Ishikawa (cell line): ENCODE measurements around the gene CSH1.

ENCODE experiments used
- CEBPB ChIP-seq: IDR thresholded peaks from 2 replicates; pipeline ENCODE4 v1.6.1; 2012
- CREB1 ChIP-seq: IDR thresholded peaks from 2 replicates; pipeline ENCODE4 v1.6.1; 2012; ENCODE audit warnings: low read depth
- EGR1 ChIP-seq: IDR thresholded peaks from 2 replicates; pipeline ENCODE4 v1.6.1; 2012
- EP300 ChIP-seq: IDR thresholded peaks from 2 replicates; pipeline ENCODE4 v1.6.1; 2012; ENCODE audit warnings: borderline replicate concordance
- FOXM1 ChIP-seq: IDR thresholded peaks from 2 replicates; pipeline ENCODE4 v1.6.1; 2012; ENCODE audit warnings: low read depth, borderline replicate concordance
- REST ChIP-seq: IDR thresholded peaks from 2 replicates; pipeline ENCODE4 v1.6.1; 2012; ENCODE audit warnings: low read depth, mild to moderate bottlenecking
- TAF1 ChIP-seq: IDR thresholded peaks from 2 replicates; pipeline ENCODE4 v1.6.1; 2012; ENCODE audit warnings: low read depth, mild to moderate bottlenecking
- USF1 ChIP-seq: IDR thresholded peaks from 2 replicates; pipeline ENCODE4 v1.6.1; 2012
- YY1 ChIP-seq: IDR thresholded peaks from 2 replicates; pipeline ENCODE4 v1.6.1; 2012; ENCODE audit warnings: low read depth
- TF ChIP-seq, protein P1 (sequence below): IDR thresholded peaks from 2 replicates; pipeline ENCODE4 v1.6.1; 2012

DNA sequence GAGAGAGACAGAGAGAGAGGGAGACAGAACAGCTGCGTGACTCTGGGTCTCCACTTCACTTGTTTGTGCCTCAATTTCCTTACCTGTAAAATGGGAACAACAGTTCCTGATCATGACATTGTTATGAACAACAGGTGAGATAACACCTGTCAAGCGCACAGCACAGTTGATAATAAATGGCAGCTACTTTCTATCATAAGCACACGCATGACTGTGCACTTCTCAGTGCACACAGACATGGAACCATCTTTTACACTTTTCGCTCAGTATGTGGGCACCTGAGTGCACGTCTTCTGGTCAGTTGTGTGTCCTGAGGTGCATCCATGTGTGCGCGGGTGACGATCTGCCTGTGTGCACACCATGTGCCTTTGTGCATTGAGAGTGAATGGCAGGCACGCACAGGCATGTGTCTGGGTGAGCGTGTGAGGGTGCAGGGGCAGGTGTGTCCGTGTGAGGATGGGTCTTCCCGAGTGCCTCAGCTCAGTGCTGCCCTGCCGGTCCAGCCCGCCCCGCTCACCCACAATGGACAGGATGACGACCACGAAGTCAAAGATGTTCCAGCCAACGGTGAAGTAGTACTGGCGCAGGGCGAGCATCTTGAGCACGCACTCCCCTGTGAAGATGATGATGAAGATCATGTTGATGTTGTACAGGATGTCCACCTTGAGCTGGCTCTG, 46.1 kb upstream of the CSH1 start:
- TF ChIP-seq EP300 (no peak), CEBPB (no peak), USF1 (no peak), YY1 (no peak), FOXM1 (no peak), EGR1 (no peak), REST (no peak), TAF1 (no peak), CREB1 (no peak)
- TF ChIP-seq, protein P1, sequence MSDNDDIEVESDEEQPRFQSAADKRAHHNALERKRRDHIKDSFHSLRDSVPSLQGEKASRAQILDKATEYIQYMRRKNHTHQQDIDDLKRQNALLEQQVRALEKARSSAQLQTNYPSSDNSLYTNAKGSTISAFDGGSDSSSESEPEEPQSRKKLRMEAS = no peak
